ENCODE data around the gene LZTS3.

DNA sequence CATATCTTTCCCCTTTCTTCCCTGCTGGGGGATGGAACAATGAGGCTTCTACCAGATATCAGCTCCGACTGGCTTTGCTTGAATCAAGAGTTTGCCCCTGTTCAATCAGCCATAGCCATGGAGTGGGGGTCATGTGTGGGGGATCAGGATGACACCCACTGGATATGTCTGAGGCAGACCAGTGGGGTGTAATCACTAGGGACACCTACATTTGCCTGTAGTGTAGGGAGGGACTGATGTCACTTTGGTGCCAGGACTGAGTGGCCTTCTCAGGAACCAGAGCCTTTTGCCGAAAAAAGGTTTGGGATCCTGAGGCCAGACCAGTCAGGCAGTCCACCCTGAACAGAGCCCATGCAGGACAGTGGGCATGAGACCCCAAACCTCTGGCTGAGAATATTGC is 37.0 kb upstream of the LZTS3 start:
- no peak for TF ChIP-seq ZFP3 (CRISPR knock-in tag; IDR thresholded peaks at IDR 0.05)
- TF ChIP-seq ZNF70 (CRISPR knock-in tag; IDR thresholded peaks at IDR 0.05), result no peak
- no peak for TF ChIP-seq ESRRG (CRISPR knock-in tag; IDR thresholded peaks at IDR 0.05)
- TF ChIP-seq, protein P1, sequence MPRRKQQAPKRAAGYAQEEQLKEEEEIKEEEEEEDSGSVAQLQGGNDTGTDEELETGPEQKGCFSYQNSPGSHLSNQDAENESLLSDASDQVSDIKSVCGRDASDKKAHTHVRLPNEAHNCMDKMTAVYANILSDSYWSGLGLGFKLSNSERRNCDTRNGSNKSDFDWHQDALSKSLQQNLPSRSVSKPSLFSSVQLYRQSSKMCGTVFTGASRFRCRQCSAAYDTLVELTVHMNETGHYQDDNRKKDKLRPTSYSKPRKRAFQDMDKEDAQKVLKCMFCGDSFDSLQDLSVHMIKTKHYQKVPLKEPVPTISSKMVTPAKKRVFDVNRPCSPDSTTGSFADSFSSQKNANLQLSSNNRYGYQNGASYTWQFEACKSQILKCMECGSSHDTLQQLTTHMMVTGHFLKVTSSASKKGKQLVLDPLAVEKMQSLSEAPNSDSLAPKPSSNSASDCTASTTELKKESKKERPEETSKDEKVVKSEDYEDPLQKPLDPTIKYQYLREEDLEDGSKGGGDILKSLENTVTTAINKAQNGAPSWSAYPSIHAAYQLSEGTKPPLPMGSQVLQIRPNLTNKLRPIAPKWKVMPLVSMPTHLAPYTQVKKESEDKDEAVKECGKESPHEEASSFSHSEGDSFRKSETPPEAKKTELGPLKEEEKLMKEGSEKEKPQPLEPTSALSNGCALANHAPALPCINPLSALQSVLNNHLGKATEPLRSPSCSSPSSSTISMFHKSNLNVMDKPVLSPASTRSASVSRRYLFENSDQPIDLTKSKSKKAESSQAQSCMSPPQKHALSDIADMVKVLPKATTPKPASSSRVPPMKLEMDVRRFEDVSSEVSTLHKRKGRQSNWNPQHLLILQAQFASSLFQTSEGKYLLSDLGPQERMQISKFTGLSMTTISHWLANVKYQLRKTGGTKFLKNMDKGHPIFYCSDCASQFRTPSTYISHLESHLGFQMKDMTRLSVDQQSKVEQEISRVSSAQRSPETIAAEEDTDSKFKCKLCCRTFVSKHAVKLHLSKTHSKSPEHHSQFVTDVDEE (CRISPR knock-in tag; IDR thresholded peaks at IDR 0.05), result no peak
